Calu3 (cell line): ENCODE measurements around the gene L3MBTL1. TPM values are rescaled to one million over a fixed set of nuclear protein-coding genes. Genes with fewer than 3 reads are reported as not detected.
A peak's percentile ranks its signal among the peaks of the same experiment; 100 is the strongest.

ENCODE experiments used
- BruUV-seq: library from RNA; stranded (reverse); fragments of 400-500 nt; replicated peaks from 2 replicates; lab custom pipeline; 2021; lab: Mats Ljungman, UMichigan
- CTCF ChIA-PET: fragments of 300-600 bp; sonication (Branson Sonifier 250); formaldehyde crosslinking; loops from one replicate; lab custom pipeline; 2022; ENCODE audit warnings: antibody characterized with exemption; lab: Charles Lee
- DNase-seq: peaks from one replicate; pipeline ENCODE4 v3.0.0; 2022
- H3K27ac Mint-ChIP-seq: one replicate; pipeline ENCODE4 v1.8.0; 2022; ENCODE audit warnings: mixed read lengths; ENCODE audit not compliant: unreplicated experiment
- H3K27me3 Mint-ChIP-seq: one replicate; pipeline ENCODE4 v1.8.0; 2022; ENCODE audit warnings: mixed read lengths; ENCODE audit not compliant: unreplicated experiment
- H3K36me3 Mint-ChIP-seq: one replicate; pipeline ENCODE4 v1.8.0; 2022; ENCODE audit warnings: mild to moderate bottlenecking, moderate library complexity, mixed read lengths; ENCODE audit not compliant: insufficient read depth, unreplicated experiment
- H3K4me1 Mint-ChIP-seq: one replicate; pipeline ENCODE4 v1.8.0; 2022; ENCODE audit warnings: mild to moderate bottlenecking, low read depth, mixed read lengths; ENCODE audit not compliant: unreplicated experiment
- H3K4me3 Mint-ChIP-seq: one replicate; pipeline ENCODE4 v1.8.0; 2022; ENCODE audit warnings: mild to moderate bottlenecking, low read depth, moderate library complexity, mixed read lengths; ENCODE audit not compliant: unreplicated experiment
- H3K9me3 Mint-ChIP-seq: one replicate; pipeline ENCODE4 v1.8.0; 2022; ENCODE audit warnings: low read depth, mixed read lengths; ENCODE audit not compliant: unreplicated experiment
- intact Hi-C: fragments of 100-400 bp; cut with micrococcal nuclease; formaldehyde crosslinking; loops from one replicate; pipeline ENCODE4 v1.10.0; 2022; ENCODE audit not compliant: unreplicated experiment
- total RNA-seq: library from RNA; stranded (reverse); gene quantifications from 2 replicates; pipeline ENCODE4 v1.2.3, GENCODE V29; 2022
- TF ChIP-seq, protein P1 (sequence below): fragments of 200-600 bp; IDR thresholded peaks from one replicate; pipeline ENCODE4 v1.8.0; 2022; ENCODE audit warnings: antibody characterized with exemption; ENCODE audit not compliant: unreplicated experiment

L3MBTL1 gene
- total RNA-seq, 1 experiment from 2014 or later, result 42.3 TPM

DNA sequence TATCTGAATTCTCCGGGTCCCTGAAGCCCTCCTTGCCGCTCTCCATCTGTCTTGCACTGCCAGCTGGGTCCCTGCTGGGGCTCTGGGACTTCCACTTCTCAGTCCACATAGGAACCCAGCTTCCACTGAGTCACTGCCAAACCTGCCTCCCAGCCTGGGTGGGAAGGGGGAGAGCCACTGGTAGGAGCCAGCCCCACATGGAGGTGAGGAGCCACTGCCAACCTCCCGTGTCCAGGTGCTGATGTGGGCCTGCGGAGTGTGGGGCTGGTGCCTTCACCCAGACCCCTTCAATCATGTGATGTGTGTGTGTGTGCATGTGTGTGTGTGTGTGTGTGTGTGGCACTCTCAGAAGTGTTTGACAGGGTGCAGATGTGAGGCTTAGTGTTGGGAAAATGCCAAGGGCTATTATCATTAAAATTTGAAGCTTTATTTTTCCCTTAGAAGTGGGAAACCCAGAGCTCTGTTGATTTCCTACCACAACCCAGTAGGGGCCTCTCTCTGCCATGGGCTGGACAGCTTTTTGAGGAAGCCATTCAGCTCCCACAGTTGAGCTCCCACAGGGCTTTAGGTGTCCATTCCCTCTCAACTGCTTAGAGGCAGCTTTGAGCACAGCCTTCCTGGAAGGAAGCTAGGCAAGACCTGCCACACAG, 42.0 kb downstream of the L3MBTL1 start:
- TF ChIP-seq, protein P1, sequence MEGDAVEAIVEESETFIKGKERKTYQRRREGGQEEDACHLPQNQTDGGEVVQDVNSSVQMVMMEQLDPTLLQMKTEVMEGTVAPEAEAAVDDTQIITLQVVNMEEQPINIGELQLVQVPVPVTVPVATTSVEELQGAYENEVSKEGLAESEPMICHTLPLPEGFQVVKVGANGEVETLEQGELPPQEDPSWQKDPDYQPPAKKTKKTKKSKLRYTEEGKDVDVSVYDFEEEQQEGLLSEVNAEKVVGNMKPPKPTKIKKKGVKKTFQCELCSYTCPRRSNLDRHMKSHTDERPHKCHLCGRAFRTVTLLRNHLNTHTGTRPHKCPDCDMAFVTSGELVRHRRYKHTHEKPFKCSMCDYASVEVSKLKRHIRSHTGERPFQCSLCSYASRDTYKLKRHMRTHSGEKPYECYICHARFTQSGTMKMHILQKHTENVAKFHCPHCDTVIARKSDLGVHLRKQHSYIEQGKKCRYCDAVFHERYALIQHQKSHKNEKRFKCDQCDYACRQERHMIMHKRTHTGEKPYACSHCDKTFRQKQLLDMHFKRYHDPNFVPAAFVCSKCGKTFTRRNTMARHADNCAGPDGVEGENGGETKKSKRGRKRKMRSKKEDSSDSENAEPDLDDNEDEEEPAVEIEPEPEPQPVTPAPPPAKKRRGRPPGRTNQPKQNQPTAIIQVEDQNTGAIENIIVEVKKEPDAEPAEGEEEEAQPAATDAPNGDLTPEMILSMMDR, result no peak
- no TSS peak for BruUV-seq
- peaks cover 2% of the 10 kb centered on the region for H3K9me3 Mint-ChIP-seq
- peaks cover 19% of the 10 kb centered on the region for H3K36me3 Mint-ChIP-seq
- H3K4me1 Mint-ChIP-seq, result no peaks in the 10 kb centered on the region
- intact Hi-C loops, result no loop called here
- no peaks in the 10 kb centered on the region for H3K27me3 Mint-ChIP-seq
- no peak overlapping the region for H3K27ac Mint-ChIP-seq
- no peak for DNase-seq
- no peak overlapping the region for H3K4me3 Mint-ChIP-seq
- CTCF ChIA-PET, result interaction anchor here (0.6 to 1.7 kb wide), 3 partner anchors 10 to 56 kb away, joined by 3 to 7 read pairs (median 4); partner anchors contain the start of gene SGK2

DNA sequence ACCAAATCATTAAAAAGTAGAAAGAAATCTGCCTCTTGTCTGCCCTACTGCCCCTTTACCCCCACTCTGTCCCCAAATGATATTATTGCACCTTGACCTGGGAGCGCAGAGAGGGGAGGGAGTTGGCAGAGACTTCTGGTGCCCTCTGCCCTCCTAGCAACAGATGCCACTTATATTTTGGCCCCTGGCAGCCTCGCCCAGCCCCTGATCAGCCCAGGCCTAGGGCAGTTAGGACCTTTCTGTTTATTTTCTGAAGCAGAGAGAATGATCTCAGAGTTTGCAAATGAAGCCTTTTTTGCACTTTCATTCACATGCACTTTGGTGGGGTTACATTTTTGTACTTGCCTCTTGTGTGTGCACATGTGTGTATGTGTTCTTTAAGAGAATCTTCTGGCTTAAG, 43.0 kb downstream of the L3MBTL1 start:
- Mint-ChIP-seq H3K4me3 (no peak overlapping the region), H3K4me1 (no peaks in the 10 kb centered on the region), H3K9me3 (peaks cover 2% of the 10 kb centered on the region), H3K36me3 (peaks cover 19% of the 10 kb centered on the region), H3K27ac (no peak overlapping the region), H3K27me3 (no peaks in the 10 kb centered on the region)
- DNase-seq, result no peak
- CTCF ChIA-PET, result interaction anchor here (0.8 to 1.7 kb wide), 2 partner anchors 9 to 12 kb away, joined by 4 to 7 read pairs; partner anchors contain the start of gene SGK2
- intact Hi-C loops, result no loop called here
- BruUV-seq, result no TSS peak
- TF ChIP-seq, protein P1, result no peak

DNA sequence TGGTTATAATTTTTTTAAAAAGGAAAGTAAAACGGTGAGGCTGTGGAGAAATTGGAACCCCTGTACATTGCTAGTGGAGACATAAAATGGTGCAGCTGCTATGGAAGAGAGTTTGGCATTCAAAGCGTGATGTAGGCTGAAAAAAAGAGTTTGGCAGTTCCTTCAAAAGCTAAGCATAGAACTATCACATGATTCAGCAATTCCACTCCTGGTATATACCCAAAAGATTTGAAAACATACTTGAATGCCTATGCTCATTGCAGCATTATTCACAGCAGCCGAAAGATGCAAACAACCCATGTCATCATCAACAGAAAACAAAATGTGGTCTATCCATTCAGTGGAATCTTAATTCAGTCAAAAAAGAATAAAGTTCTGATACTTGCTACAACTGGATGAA, 46.9 kb downstream of the L3MBTL1 start:
- CTCF ChIA-PET, result no interaction called here
- H3K27ac Mint-ChIP-seq, result no peak overlapping the region
- intact Hi-C loops, result no loop called here

DNA sequence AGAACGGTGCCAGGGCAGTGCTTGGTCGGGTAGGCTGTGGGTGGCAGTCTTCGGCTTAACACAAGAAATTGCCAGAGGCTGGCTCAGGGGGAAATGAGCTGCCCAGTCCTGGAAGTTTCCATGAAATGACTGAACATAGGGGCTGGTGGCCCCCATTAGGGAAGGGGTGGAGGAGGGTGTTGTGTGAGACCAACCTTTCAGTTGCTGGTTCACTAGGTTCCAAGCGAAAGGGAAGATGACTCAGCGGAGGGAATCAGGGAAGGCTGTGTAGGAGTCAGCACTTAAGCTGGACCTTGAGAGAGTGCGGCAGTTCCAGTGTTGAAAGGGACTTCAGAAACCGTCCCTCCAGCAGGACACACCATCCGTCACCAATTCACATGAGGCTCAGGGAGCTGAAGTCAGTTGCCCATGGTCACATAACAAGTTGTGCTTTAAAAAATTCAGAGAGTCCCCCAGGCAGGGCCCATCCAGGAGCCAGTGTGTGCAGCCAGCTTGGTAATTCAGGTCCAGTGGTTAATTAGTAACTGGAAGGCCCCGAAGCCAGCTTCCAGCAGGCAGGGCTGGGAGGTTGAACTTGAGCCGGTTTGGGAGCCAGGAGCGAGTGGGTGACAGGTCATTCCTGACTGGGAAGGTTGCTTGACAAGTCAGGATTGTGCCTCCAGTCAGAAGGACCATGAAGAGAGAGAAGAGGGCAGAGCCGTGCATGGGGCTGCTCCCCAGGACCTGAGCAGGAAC, 51.1 kb downstream of the L3MBTL1 start, which contains the start of gene SGK2:
TSS of gene SGK2 (plus strand) at position 616 of the 735 bp plus-strand sequence. CDS start 7,469 bp downstream, outside the sequence.
- TF ChIP-seq, protein P1, result no peak
- H3K27me3 Mint-ChIP-seq, result no peaks in the 10 kb centered on the region
- peaks cover 55% of the 10 kb centered on the region for H3K4me1 Mint-ChIP-seq
- BruUV-seq, result TSS peak; percentile 88
- DNase-seq, result peak; percentile 90
- no peaks in the 10 kb centered on the region for H3K9me3 Mint-ChIP-seq
- peak within 1 kb of the TSS; percentile 70 for H3K27ac Mint-ChIP-seq
- CTCF ChIA-PET, result interaction anchor here (1.0 to 2.6 kb wide), 11 partner anchors 9 to 522 kb away, joined by 3 to 23 read pairs (median 6); partner anchors contain the start of gene IFT52
- H3K36me3 Mint-ChIP-seq, result peaks cover 21% of the 10 kb centered on the region
- peak within 1 kb of the TSS; percentile 73 for H3K4me3 Mint-ChIP-seq
- intact Hi-C loops, result loop anchor here (2.0 kb wide), 1 partner anchor 32 kb away; the partner anchor contains the start of gene IFT52

More for the DNA sequence above, 46.9 kb downstream of the L3MBTL1 start:
- no TSS peak for BruUV-seq
- no peak for DNase-seq
- H3K36me3 Mint-ChIP-seq, result peaks cover 19% of the 10 kb centered on the region
- no peaks in the 10 kb centered on the region for H3K27me3 Mint-ChIP-seq
- no peaks in the 10 kb centered on the region for H3K9me3 Mint-ChIP-seq
- TF ChIP-seq, protein P1, result no peak
- peaks cover 33% of the 10 kb centered on the region for H3K4me1 Mint-ChIP-seq
- no peak overlapping the region for H3K4me3 Mint-ChIP-seq
